ENCODE measurements around the gene EMSY. TPM values are rescaled to one million over a fixed set of nuclear protein-coding genes. Genes with fewer than 3 reads are reported as not detected.

Gene EMSY
- total and polyA plus RNA-seq, 9 of the 15 experiments (the other 6 are each of a cell fraction or from before 2014, with no cell fraction given) = 12.7 to 25.4 (median 17.9) TPM

DNA sequence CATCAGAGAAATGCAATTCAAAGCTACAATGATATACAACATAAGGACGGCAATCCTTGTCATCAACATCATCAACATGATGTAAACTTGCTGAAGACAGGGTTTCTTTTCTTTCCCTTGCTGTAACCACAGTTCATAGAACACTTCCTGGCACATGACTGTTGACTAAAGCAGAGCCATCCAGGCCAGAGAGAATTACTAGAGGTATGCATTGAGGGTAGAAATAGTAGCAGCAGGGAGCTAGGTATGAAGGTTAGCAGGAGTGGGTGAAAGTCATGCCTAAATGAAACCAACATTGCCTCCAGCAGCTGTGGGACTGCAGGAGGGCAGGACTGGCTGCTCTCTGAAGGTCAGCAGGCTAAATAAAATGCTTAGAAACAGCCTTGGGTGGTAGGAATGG lies 122.0 kb downstream of the EMSY start (continued):
- TF ChIP-seq ZFX (CRISPR knock-in tag; IDR thresholded peaks at IDR 0.05) (no peak), ZNF354B (CRISPR knock-in tag; IDR thresholded peaks at IDR 0.05) (no peak)

DNA sequence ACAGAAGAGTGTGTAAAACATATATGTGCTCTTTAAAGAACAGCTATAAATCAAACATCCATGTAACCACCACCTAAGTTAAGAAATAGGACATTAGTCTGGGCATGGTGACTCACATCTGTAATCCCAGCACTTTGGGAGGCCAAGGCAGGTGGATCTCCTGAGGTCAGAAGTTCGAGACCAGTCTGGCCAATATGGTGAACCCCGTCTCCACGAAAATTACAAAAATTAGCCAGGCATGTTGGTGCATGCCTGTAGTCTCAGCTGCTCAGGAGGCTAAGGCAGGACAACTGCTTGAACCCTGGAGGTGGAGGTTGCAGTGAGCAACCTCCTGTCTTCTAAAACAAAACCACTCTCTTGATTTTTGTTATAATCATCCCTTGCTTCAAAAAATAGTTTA lies 122.4 kb downstream of the EMSY start:
- intact Hi-C loops (cut with micrococcal nuclease) = no loop called here
- FAIRE-seq (no peak), DNase-seq (ENCODE audit: extremely low read depth in 1 of 4, low spot score in 3 of 4) (no peak), ATAC-seq (no peak)
- Histone ChIP-seq H3K79me2 (ENCODE audit: control insufficient read depth, insufficient read depth, low read length) (no peaks in the 10 kb centered on the region), H2AFZ (ENCODE audit: low read depth, low read length) (no peak overlapping the region), H3K36me3 (ENCODE audit: control insufficient read depth, insufficient read depth, low read length) (no peaks in the 10 kb centered on the region), H4K20me1 (replicated peaks; ENCODE audit: control insufficient read depth, insufficient read depth, low read length) (no peaks in the 10 kb centered on the region), H3K9ac (ENCODE audit: insufficient read depth in 1 of 2, low read depth in 2 of 2, low read length in 2 of 2) (no peak overlapping the region), H3K4me1 (replicated peaks in 1 of 2; ENCODE audit: control insufficient read depth in 2 of 2, insufficient read depth in 2 of 2, low read length in 2 of 2) (peaks cover under 1 to 3% of the 10 kb centered on the region in 2 experiments; a peak in 1 of 5 replicates), H3K4me2 (ENCODE audit: insufficient read depth, low read length) (no peak overlapping the region), H3K9me1 (ENCODE audit: control insufficient read depth, insufficient read depth, low read length) (no peaks in the 10 kb centered on the region), H3K9me3 (replicated peaks; ENCODE audit: control insufficient read depth, insufficient read depth, low read depth, low read length) (no peaks in the 10 kb centered on the region), H3K27ac (ENCODE audit: extremely low read depth, low read depth, low read length) (no peak overlapping the region), H3K27me3 (ENCODE audit: control insufficient read depth in 2 of 2, insufficient read depth in 2 of 2, low read length in 2 of 2) (no peaks in the 10 kb centered on the region), H3K4me3 (no peak overlapping the region)
- WGBS (ENCODE audit: insufficient coverage, low coverage, missing lambda C conversion rate) = 6% methylated on average over 3 of the region's 3 CpGs
- in situ Hi-C loops (cut with MboI) = no loop called here
- CTCF ChIA-PET (ENCODE audit: low intra/inter-chr PET ratio) = no interaction called here
- POLR2A ChIA-PET = interaction anchor here (1.0 to 1.3 kb wide), 2 partner anchors 11 to 12 kb away, joined by 3 to 5 read pairs; no protein-coding TSS in a partner anchor
- no TSS peak for BruUV-seq (replicated peaks)
- TF ChIP-seq NCOA4 (IDR thresholded peaks at IDR 0.05; ENCODE audit: partially characterized antibody) (no peak), MBD2 (IDR thresholded peaks at IDR 0.05; ENCODE audit: borderline replicate concordance, low read depth) (no peak), JUND (IDR thresholded peaks at IDR 0.05; ENCODE audit: borderline replicate concordance, low read depth, low read length) (no peak), JUND (tag; IDR thresholded peaks at IDR 0.05; ENCODE audit: borderline replicate concordance, low read depth, low read length) (no peak), ZNF239 (CRISPR knock-in tag; IDR thresholded peaks at IDR 0.05) (no peak), LARP7 (IDR thresholded peaks at IDR 0.05) (no peak), PURB (CRISPR knock-in tag; IDR thresholded peaks at IDR 0.05; ENCODE audit: low read depth) (no peak), ZNF174 (CRISPR knock-in tag; IDR thresholded peaks at IDR 0.05) (no peak)
- TF ChIP-seq, protein P1, sequence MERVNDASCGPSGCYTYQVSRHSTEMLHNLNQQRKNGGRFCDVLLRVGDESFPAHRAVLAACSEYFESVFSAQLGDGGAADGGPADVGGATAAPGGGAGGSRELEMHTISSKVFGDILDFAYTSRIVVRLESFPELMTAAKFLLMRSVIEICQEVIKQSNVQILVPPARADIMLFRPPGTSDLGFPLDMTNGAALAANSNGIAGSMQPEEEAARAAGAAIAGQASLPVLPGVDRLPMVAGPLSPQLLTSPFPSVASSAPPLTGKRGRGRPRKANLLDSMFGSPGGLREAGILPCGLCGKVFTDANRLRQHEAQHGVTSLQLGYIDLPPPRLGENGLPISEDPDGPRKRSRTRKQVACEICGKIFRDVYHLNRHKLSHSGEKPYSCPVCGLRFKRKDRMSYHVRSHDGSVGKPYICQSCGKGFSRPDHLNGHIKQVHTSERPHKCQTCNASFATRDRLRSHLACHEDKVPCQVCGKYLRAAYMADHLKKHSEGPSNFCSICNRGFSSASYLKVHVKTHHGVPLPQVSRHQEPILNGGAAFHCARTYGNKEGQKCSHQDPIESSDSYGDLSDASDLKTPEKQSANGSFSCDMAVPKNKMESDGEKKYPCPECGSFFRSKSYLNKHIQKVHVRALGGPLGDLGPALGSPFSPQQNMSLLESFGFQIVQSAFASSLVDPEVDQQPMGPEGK (CRISPR knock-in tag; IDR thresholded peaks at IDR 0.05; ENCODE audit: borderline replicate concordance) = no peak
- TF ChIP-seq, protein P2, sequence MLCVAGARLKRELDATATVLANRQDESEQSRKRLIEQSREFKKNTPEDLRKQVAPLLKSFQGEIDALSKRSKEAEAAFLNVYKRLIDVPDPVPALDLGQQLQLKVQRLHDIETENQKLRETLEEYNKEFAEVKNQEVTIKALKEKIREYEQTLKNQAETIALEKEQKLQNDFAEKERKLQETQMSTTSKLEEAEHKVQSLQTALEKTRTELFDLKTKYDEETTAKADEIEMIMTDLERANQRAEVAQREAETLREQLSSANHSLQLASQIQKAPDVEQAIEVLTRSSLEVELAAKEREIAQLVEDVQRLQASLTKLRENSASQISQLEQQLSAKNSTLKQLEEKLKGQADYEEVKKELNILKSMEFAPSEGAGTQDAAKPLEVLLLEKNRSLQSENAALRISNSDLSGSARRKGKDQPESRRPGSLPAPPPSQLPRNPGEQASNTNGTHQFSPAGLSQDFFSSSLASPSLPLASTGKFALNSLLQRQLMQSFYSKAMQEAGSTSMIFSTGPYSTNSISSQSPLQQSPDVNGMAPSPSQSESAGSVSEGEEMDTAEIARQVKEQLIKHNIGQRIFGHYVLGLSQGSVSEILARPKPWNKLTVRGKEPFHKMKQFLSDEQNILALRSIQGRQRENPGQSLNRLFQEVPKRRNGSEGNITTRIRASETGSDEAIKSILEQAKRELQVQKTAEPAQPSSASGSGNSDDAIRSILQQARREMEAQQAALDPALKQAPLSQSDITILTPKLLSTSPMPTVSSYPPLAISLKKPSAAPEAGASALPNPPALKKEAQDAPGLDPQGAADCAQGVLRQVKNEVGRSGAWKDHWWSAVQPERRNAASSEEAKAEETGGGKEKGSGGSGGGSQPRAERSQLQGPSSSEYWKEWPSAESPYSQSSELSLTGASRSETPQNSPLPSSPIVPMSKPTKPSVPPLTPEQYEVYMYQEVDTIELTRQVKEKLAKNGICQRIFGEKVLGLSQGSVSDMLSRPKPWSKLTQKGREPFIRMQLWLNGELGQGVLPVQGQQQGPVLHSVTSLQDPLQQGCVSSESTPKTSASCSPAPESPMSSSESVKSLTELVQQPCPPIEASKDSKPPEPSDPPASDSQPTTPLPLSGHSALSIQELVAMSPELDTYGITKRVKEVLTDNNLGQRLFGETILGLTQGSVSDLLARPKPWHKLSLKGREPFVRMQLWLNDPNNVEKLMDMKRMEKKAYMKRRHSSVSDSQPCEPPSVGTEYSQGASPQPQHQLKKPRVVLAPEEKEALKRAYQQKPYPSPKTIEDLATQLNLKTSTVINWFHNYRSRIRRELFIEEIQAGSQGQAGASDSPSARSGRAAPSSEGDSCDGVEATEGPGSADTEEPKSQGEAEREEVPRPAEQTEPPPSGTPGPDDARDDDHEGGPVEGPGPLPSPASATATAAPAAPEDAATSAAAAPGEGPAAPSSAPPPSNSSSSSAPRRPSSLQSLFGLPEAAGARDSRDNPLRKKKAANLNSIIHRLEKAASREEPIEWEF (CRISPR knock-in tag; IDR thresholded peaks at IDR 0.05) = no peak
- TF ChIP-seq, protein P3, sequence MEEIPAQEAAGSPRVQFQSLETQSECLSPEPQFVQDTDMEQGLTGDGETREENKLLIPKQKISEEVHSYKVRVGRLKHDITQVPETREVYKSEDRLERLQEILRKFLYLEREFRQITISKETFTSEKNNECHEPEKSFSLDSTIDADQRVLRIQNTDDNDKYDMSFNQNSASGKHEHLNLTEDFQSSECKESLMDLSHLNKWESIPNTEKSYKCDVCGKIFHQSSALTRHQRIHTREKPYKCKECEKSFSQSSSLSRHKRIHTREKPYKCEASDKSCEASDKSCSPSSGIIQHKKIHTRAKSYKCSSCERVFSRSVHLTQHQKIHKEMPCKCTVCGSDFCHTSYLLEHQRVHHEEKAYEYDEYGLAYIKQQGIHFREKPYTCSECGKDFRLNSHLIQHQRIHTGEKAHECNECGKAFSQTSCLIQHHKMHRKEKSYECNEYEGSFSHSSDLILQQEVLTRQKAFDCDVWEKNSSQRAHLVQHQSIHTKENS (CRISPR knock-in tag; IDR thresholded peaks at IDR 0.05) = no peak

All from K562 (cell line).